ENCODE measurements around the gene ARHGAP40.
"Not testable (repeated sequence)": the region's sequence is repeated elsewhere in the genome, so short reads cannot be mapped to it uniquely, and the experiment has no call there.

The ARHGAP40 gene

DNA sequence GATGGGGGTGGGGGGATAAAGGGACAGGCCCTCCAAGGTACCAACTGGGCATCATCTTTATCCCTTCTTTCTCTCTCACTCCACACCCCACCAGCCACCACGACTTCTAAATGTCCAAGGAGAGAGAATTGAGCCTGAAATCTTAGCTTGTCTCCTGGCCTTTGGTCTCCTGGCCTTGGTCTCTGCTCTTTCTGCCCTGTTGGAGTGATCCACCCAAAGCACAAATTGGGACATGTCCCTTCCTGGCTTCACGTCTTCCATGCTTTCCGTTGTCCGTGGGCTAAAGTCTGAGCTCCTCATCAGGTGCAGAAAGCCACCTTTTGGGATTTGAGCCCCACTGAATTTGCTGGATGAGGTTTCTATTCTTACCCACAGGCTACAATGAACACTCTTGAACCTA lies 12.3 kb upstream of the ARHGAP40 start:
- DNase-seq, result no peak

DNA sequence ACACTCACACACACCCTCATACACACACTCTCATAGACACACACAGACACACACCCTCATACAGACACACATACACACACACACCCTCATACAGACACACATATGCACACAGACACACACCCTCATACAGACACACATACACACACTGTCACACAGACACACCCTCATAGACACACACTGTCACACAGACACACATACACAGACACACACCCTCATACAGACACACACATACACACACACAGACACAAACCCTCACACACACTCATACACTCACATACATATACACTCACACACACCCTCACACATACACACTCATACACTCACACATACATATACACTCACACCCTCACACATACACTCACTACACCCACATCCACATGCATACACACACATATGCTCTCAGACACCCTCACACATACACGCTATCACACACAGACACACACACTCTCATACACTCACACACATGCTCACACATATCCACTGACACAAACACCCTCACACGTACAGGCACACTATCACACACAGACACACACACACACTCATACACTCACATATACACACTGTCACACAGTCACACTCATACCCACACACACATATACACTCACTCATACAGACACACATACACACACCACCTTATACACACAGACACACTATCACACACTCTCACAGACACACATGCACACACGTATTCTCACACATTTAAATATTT lies 11.5 kb upstream of the ARHGAP40 start:
- DNase-seq, result no peak

DNA sequence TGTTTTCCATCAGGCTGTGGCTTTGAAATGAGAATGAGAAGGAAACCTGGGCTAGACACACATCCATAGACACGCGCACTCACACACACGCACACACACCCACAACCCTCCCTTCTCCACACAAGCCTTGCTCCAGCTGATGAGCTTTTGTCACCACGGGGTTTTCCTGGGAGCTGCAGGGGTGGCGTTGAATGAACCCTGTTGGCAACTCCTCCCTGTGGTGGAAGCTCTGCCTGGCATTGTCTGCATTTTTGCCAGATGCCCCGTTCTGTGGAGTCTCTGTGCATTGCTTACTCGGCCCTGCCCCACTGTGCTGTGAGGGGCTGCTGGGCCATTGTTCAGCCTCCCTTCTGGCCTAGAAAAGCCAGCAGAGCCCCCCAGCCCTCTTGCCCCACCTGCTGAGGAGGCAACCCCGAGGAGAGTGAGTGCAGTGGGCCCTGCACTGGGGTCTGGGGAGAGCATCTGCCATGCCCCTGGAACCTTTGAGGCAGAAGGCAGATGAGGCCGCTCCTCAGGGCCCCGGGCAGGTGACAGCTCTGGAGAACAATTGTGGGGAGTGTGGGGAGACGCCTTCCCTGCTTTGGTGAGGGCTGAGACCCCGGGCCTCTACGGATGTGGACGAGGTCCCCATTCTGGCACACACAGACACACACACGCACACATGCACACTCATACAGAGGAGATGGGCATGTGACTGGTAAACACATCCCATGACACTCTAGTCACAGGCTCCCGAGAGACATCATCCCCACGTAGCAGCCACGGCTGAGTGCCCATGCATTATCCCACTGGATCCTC lies 10.7 kb upstream of the ARHGAP40 start:
- DNase-seq, result no peak

DNA sequence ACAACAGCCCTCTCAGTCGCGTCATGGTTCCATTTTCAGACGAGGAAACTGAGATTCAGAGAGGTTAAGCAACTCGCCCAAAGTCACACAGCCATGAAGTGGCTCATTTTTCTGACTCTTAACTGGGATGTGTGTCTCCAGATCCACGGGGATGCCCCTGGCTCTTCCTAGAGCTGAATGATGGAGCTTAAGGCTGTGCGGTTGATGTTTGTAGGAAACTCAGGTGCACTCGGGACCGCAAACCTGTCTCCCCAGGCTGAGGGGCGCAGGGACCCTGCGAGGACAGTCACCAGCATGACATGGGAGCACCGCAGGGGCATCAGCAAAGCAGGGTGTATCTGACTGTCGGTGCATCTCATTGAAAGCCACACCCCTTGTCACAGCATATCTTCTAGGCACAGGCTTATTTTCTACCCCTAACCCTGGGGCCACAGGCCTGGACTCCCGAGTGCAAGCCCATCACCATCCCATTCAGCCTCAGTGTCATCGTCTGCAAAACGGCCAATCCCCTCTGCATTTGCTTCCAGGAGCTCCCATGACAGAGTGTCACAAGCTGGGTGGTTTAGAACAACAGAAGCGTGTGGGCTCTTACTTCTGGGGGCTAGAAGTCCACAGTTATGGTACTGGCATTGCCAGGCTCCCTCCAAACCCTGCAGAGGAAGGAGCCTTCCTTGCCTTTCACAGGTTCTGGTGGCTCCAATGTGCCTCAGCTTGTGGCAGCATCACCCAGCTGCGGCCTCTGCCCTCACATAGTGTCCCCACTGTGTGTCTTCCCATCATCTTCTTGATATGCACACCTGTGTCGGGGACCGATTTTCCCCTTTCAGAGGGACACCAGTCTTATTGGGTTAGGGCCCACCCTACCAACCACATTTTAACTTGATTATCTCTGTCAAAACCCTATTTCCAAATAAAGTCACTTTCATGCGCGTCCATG lies 9.9 kb upstream of the ARHGAP40 start:
- no peak for DNase-seq

DNA sequence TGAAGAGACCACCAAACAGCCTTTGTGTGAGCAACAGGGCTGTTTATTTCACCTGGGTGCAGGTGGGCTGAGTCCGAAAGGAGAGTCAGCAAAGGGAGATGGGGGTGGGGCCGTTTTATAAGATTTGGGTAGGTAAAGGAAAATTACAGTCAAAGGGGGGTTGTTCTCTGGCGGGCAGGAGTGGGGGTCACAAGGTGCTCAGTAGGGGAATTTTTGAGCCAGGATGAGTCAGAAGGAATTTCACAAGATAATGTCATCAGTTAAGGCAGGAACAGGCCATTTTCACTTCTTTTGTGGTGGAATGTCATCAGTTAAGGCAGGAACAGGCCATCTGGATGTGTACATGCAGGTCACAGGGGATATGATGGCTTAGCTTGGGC lies 9.2 kb upstream of the ARHGAP40 start:
- not testable (repeated sequence) for DNase-seq

DNA sequence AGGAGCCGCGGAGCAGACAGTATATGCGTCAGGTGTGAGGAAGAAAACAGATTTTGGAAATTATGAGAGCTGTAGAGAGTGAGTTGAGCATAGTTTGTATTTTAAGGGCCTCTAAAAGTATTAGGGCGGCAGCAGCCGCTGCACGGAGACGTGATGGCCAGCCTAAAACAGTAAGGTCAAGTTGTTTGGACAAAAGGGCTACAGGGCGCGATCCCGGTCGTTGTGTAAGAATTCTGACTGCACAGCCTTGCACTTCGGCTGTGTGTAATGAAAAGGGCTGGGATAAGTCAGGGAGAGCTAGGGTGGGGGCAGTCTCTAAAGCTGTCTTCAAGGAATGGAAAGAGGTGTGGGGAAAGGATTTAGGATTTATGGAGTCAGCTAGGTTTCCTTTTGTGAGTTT lies 7.3 kb upstream of the ARHGAP40 start:
- not testable (repeated sequence) for DNase-seq

DNA sequence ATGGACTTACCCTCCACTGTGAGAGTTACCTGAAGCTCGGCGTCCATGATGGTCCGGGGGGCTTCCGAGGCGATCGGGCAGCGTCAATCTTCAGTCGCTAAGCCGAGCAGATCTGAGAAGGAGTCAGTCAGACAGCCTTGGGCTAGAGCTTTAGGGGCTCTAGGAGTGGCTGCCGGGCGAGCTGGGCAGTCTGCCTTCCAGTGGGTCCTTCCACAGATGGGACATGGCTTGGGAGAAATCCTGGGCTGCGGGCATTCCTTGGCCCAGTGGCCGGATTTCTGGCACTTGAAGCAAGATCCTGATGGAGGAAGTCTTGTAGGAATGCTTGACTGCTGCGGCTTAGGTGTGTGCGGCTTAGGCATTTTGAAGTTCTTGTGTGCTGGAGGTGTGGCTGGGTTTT lies 5.7 kb upstream of the ARHGAP40 start:
- DNase-seq, result not testable (repeated sequence)

DNA sequence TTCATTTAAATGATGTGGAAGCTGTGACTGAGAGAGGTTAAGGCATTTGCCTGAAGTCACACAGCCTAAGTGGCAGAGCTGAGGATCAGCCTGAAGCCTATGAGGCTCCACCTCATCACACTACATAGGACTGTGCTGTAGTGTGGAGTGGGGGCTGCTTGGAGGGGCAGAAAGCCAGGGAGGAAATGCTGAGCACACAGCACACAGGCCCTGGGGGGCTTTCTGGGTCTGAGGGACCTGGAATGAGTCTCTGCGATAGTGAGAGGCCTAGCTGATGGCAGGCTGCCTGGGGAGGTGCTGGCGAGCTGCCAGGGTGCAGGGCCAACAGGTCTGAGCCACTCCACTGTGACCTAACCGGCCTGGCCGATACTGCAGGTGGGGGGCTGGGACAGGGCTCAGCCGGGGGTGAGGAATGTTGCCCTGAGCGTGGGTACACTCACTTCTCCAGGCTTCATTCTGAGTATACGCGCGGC lies 2.2 kb upstream of the ARHGAP40 start:
- DNase-seq, result no peak

DNA sequence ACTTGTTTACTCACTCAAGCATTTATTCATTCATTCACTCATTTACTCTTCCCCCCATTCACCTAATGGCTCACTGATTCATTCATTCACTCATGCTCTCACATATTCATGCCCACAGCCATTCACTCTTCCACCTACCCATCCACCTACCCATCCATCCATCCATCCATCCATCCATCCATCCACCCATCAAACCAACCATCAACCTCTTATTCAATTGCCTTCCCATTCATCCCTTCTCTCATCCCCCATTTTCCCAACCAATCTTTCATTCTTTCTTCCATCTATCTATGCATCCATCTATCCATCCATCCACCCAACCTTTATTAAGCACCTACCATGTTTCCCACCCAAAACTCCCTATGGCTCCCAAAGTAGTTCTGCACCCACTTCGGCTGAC lies 1.6 kb upstream of the ARHGAP40 start:
- DNase-seq, result no peak

DNA sequence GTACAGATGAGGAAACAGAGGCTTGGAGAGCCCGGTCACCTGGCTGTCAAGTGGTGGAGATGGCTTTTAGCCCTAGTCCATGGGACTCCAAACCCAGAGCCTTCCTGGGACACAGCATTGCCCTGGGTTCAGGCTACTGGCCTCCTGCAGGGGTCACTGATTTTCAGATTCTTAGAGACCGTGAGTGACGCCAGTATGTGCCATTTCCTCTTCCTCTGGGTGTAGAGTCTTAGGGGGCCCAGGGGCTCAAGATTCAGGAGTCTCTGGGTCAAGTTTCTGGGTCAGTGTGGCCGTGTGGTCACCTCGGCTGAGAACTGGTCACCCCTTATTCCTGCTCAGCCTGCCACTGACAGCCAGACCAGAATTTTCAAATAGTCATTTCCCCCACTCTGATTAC lies 574 bp downstream of the ARHGAP40 start:
- no peak for DNase-seq

DNA sequence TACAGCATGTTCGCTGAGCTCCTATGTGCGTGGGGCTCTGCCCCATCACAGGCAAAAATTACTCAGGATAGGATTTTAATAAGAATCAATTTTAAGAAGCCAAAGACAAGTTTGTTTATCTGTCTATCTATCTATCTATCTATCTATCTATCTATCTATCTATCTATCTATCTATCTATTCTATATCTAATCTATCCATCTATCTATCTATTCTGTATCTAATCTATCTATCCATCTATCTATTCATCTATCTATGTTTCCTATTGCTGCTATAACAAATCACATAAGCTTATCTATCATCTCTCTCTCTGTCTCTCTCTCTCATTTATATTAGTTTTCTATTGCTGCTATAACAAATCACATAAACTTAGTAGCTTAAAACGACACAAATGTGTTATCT lies 1.7 kb downstream of the ARHGAP40 start:
- DNase-seq, result no peak

DNA sequence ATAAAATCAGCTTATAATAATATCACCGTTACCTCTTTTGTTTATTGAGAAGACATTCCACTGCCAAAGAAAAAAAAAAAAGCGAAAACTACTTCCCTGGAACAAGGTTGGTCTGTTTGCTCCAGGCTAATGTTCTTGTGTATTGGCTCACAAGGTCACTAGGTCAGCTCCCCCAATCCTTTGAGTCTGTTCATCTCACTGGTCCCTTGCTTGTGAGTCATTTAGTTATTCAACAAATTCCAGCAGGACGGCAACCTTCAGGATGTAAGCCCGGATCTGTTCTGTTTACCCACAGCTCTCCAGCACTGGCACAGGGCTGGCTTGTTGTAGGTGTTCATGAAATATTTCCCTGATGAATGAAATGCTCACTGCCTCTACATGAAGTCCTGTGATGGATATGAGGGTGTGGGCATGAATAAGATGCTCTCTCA lies 3.3 kb downstream of the ARHGAP40 start:
- DNase-seq, result no peak

DNA sequence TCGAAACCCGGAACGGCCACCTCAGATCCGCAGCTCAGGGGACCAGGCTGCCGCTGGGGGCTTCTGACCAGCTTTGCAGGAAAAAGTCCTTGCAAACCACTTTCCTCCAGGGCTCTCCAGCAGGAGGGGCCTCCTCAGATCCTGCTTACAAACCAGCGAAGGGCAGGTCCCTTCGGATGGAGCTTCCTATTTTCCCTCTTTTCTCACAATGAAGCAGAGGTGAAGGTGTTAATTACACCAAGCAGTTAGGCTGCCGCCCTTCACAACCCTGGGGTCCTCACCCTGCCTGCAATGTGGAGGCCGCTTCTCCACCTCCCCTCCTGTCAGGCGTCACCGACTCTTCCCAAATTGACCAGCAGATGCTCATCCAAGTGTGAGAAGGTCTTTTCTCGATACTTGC lies 5.7 kb downstream of the ARHGAP40 start:
- no peak for DNase-seq

DNA sequence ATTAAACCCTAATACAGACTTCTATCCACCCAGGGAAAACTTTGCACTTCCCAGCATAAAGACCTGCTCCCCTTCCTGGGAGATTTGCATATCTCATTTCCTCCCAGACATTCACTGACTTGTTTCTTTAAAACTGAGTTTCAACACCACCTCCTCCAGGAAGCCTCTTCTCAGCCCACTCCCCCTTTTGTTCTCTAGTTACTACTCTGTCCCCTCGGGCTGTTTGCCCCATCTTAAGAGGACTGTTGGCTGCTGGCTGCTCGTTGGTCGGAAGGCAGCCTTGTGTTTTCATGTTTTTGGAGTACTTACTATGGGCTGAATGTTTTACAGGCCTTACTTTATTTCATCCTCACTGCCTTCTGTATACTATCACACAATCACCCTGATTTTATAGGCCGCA lies 6.6 kb downstream of the ARHGAP40 start:
- no peak for DNase-seq

DNA sequence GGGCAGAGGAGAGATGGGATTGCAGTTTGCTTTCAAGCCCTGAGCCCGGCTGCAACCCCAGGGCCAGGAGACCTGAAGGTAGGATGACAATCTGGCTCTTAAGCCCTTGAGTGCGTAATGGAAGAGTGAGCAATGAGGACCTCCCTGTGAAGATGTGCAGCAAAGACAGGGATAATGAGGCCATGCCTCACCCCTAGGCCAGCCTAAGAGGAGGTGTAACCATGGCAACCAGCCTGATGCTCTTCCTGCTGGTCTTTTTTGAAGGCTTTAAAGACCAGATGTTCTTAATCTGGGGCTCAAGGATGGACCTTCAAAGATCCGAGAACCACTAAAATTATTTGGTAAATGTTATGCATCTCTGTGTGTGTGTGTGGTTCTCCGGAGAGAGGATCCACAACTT lies 8.2 kb downstream of the ARHGAP40 start:
- DNase-seq, result no peak

DNA sequence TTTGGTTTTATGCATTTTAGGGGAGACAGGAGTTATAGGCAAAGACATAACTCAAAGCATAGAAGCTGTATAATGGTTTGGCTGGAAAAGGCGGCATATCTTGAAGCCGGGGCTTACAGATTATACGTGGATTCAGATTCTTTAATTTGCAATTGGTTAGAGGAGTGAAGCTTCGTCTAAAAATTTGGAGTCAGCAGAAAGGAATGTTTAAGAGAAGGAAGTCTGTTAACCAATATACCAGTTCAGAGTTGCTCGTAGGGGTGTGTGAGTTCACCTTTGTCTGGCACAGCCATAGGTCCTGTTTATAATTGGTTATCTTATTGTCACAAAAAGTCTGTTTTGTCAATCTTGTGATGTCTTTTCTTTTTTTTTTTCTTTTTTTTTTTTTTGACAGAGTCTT lies 8.9 kb downstream of the ARHGAP40 start:
- DNase-seq, result no peak

DNA sequence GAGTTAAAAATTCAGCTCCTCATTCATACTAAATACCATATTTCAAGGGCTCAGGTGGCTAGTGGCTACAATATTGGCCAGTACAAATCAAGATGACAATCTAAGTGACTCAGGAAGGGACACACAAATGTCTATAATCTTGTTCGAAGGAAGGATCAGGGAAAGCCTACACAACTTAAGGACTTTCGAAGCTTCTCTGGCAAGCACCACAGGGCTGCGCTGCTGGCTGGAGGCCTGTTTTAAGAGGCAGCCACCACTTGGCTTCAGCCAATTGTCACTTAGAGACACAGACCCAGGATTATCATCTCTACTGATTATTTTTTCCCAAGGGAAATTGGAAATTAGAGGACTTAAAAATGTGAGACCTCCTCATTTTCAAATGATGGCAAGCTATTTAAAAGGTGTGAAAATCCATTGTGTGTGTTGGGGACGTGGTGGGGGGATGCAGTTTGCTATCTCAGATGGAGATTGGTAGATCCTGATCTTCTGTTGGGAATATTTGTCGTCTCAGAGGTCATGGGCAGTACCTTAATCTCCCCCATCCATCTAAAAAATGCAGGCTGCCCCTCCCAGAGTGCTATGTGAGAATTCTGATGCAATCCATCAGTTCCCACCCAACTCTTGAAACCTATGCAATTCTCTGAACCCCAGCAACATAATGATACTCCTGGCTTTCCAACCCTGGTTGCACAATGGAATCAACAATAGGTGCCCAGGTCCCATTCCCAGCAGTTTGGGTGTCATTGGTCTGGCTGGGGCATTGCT lies 11.3 kb downstream of the ARHGAP40 start:
- no peak for DNase-seq

DNA sequence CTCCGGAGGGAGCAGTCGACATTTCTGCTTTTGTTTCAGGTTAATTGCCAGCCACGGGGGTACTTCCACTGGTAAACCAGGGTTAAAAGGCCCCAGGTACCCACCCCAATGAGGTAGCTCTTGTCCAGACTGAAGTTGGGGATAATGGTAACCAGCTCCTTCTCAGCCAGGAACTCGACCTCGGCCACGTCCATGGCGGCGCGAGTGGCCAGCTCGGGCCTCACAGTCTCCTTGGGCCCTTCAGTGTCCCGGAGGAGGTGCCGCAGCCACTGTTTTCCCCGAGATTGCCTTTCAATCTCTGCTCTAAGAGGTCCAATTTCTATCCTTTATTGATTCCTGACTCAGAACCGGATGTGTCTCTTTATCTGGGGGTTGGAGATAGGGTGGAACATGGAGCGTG lies 13.7 kb downstream of the ARHGAP40 start:
- DNase-seq, result no peak

DNA sequence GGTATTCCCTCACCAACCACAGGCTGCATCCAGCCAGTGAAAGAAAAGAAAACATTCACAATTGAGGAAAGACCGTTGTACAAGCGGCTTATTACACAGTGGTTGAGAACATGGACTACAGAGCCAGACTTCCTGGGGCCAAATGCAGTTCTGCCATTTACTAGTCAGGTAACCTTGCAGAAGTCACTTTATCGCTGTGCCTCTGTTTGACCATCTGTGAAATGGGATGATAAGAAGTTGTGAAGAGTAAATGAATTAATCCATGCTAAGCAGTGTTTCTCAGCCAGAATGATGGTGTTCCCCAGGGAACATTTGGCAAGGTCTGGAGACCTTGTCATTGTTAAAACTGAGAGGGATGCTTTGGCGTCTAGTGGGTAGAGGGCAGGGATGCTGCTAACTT lies 14.8 kb downstream of the ARHGAP40 start:
- no peak for DNase-seq

DNA sequence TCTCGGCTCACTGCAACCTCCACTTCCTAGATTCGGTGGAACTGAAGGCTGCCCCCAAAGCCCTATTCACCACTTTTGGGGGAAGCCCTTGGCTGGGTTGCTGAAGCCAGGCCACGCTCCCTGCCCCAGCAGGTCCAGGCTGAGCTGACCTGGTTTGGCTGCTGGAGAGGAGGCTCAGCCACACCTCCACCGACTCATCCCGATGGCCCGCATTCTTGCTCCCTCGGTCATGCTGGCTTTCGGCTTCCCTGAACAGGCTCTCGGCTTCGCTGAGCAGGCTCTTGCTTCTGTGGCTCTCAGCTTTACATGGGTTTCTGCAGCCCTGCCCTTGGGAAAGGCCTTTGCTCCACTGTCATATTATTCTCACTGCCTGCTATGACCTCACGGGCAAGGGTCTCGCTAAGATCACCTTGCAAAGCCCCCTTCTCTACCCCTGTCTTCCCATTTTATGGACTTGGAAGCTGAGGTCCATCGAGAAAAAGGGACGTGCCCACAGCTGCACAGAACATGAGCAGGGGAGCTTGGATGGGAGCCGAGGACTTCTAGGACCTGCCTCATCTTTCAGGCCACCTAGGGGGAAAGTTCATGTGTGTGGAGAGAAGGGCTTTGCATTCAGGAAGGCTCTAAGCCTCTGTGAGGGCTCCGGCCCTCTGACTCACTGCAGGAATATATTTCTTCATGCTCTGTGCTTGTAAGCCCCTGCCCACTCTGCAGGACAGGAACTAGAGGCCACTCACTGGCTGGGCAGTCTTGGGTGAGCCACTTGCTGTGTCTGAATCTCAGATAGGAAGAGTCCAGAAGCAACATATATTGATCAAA lies 15.6 kb downstream of the ARHGAP40 start:
- DNase-seq, result no peak

DNA sequence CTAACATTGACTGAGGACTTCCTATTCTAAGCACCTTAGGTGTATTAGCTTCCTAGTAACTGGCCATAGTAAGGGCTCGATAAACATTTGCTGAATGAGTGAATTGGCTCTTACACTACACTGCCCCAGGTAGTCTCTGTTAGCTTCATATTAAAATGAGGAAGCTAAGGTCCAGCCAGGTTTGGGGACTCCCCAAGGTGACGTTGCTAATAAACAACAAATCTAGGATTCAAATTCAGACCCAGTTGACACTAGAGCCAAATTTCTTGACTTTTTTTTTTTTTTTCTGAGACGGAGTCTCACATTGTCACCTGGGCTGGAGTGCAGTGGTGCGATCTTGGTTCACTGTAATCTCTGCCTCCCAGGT lies 16.2 kb downstream of the ARHGAP40 start:
- no peak for DNase-seq

DNA sequence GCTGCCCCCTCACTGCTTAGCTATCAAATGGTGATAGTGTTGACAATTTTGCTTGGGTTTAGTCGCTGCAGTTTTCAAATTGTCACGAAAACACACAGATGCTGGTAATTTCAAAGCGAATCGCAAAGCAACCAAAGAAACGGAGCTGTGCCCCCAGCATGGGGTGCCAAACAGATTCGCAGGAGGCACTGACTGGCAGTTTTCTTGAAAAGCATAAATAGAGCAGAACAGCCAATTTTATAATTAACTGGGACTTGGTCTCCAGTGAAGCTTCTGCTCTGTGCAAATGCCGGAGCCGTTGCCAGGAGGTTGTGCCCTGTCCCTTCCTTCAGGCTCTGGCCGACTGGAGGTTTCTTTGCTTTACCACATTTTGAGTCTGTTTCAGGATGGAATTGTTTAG lies 18.8 kb downstream of the ARHGAP40 start:
- DNase-seq, result no peak
